ENCODE measurements around the gene PTCHD1. TPM values are rescaled to one million over a fixed set of nuclear protein-coding genes. Genes with fewer than 3 reads are reported as not detected.

PTCHD1 gene
- total RNA-seq, 1 experiment from 2014 or later = not detected

- no peaks in the 10 kb centered on the region for H3K9me2 ChIP-seq (replicated peaks; ENCODE audit: insufficient read depth, low read length)
- no peak overlapping the region for H3K27ac ChIP-seq (ENCODE audit: low read length)
- no peaks in the 10 kb centered on the region for H3K36me3 ChIP-seq (ENCODE audit: insufficient read depth, low read length)
- DNase-seq = no peak
- H3K4me1 ChIP-seq (ENCODE audit: low read length) = no peaks in the 10 kb centered on the region
- no peaks in the 10 kb centered on the region for H3K79me2 ChIP-seq (ENCODE audit: low read length)
- H3K4me2 ChIP-seq (ENCODE audit: low read depth, low read length, poor library complexity, severe bottlenecking) = no peak overlapping the region
- no peak overlapping the region for H2AFZ ChIP-seq (ENCODE audit: low read length)
- no peaks in the 10 kb centered on the region for H3K9me3 ChIP-seq (ENCODE audit: low read length)
- no peaks in the 10 kb centered on the region for H3K27me3 ChIP-seq (ENCODE audit: low read length)
- H4K20me1 ChIP-seq (ENCODE audit: insufficient read depth, low read depth, low read length) = no peaks in the 10 kb centered on the region
- H3K4me3 ChIP-seq (ENCODE audit: low read length) = no peak overlapping the region
- no peak overlapping the region for H3K9ac ChIP-seq (ENCODE audit: low read length)
These were observed 34.4 kb downstream of the PTCHD1 start for GRCh38 chrX:23369027-23369426.

DNA sequence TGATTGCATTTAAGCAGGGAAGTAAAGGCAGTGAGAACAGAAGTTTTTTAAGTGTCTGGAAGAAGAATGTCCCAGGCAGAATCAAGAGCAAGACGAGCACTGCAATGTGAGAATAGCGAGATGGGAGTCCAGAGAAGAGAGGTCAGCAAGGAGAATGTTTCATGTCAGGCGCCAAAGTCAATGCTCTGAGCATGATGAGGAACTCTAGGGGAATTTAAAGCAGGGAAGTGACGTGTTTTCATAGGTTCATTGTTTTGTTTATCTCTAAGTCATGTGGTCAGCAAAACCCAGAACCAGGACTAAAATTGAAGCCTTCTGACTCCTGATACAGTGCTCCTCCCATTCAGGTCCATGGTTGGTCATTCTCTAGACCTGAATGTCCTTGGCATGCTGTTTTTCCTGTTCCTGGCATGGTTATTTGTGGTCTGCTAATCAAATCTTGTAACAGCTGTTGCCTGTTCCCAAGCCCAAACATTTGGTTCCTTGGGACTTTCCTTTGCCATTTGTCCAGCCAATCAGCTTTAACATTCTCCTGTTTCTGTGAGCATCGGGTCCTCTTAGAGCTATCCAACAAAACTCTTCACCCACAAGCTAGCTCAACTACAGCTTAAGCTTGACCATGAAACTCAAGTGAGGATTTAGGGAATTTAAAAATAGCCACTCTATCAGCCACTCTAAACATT lies 37.7 kb downstream of the PTCHD1 start:
- H3K9me3 ChIP-seq (ENCODE audit: low read length) = no peaks in the 10 kb centered on the region
- H3K4me3 ChIP-seq (ENCODE audit: low read length) = no peak overlapping the region
- no peak for DNase-seq
- H2AFZ ChIP-seq (ENCODE audit: low read length) = no peak overlapping the region
- H3K9me2 ChIP-seq (replicated peaks; ENCODE audit: insufficient read depth, low read length) = no peaks in the 10 kb centered on the region
- H3K9ac ChIP-seq (ENCODE audit: low read length) = no peak overlapping the region
- H4K20me1 ChIP-seq (ENCODE audit: insufficient read depth, low read depth, low read length) = no peaks in the 10 kb centered on the region
- no peak overlapping the region for H3K27ac ChIP-seq (ENCODE audit: low read length)
- H3K27me3 ChIP-seq (ENCODE audit: low read length) = no peaks in the 10 kb centered on the region
- no peaks in the 10 kb centered on the region for H3K36me3 ChIP-seq (ENCODE audit: insufficient read depth, low read length)
- no peaks in the 10 kb centered on the region for H3K79me2 ChIP-seq (ENCODE audit: low read length)
- H3K4me1 ChIP-seq (ENCODE audit: low read length) = no peaks in the 10 kb centered on the region
- no peak overlapping the region for H3K4me2 ChIP-seq (ENCODE audit: low read depth, low read length, poor library complexity, severe bottlenecking)

DNA sequence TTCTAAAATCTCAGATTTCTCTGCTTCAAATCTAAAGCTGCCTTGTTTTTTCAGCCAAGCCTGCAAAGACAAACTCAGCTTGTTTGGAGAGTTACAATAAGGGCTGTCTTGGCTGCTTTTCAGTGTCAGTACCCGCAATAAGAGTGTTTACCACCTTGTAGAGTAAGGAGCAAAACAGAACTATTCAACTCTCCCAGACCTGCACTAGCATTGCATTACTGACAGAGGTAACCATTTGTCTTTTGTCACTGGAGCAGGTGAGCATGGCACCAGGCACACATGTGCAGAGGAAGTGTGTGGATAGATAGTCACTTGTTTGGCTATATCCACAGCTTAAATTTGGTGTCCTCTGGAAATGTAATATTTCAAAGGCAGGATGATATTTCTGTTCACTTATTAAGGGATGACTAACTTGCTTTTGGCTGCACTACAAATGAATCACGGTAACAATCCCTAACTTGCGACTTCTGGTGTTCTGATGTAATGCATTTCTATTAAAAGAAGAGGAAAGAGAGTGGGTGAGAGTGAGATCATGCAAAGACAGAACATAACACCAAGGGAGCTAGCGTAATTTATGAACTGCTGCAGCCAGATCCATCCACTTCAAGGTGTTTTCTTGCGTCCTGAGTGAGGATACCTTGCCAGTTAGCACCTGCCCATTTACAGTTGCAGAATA lies 38.6 kb downstream of the PTCHD1 start:
- no peaks in the 10 kb centered on the region for H3K9me2 ChIP-seq (replicated peaks; ENCODE audit: insufficient read depth, low read length)
- H3K36me3 ChIP-seq (ENCODE audit: insufficient read depth, low read length) = no peaks in the 10 kb centered on the region
- no peak overlapping the region for H3K27ac ChIP-seq (ENCODE audit: low read length)
- H3K4me3 ChIP-seq (ENCODE audit: low read length) = no peak overlapping the region
- no peak for DNase-seq
- H3K9me3 ChIP-seq (ENCODE audit: low read length) = no peaks in the 10 kb centered on the region
- no peak overlapping the region for H3K9ac ChIP-seq (ENCODE audit: low read length)
- no peaks in the 10 kb centered on the region for H3K27me3 ChIP-seq (ENCODE audit: low read length)
- no peak overlapping the region for H2AFZ ChIP-seq (ENCODE audit: low read length)
- no peak overlapping the region for H3K4me2 ChIP-seq (ENCODE audit: low read depth, low read length, poor library complexity, severe bottlenecking)
- H3K4me1 ChIP-seq (ENCODE audit: low read length) = no peaks in the 10 kb centered on the region
- no peaks in the 10 kb centered on the region for H4K20me1 ChIP-seq (ENCODE audit: insufficient read depth, low read depth, low read length)
- H3K79me2 ChIP-seq (ENCODE audit: low read length) = no peaks in the 10 kb centered on the region

- H3K9me2 ChIP-seq (replicated peaks; ENCODE audit: insufficient read depth, low read length) = no peaks in the 10 kb centered on the region
- no peaks in the 10 kb centered on the region for H3K27me3 ChIP-seq (ENCODE audit: low read length)
- no peaks in the 10 kb centered on the region for H4K20me1 ChIP-seq (ENCODE audit: insufficient read depth, low read depth, low read length)
- no peak overlapping the region for H2AFZ ChIP-seq (ENCODE audit: low read length)
- H3K9me3 ChIP-seq (ENCODE audit: low read length) = no peaks in the 10 kb centered on the region
- no peak for DNase-seq
- H3K4me2 ChIP-seq (ENCODE audit: low read depth, low read length, poor library complexity, severe bottlenecking) = no peak overlapping the region
- no peaks in the 10 kb centered on the region for H3K79me2 ChIP-seq (ENCODE audit: low read length)
- H3K27ac ChIP-seq (ENCODE audit: low read length) = no peak overlapping the region
- H3K4me3 ChIP-seq (ENCODE audit: low read length) = no peak overlapping the region
- no peaks in the 10 kb centered on the region for H3K4me1 ChIP-seq (ENCODE audit: low read length)
- H3K36me3 ChIP-seq (ENCODE audit: insufficient read depth, low read length) = no peaks in the 10 kb centered on the region
- no peak overlapping the region for H3K9ac ChIP-seq (ENCODE audit: low read length)
These were observed 39.6 kb downstream of the PTCHD1 start for GRCh38 chrX:23374291-23374690.

DNA sequence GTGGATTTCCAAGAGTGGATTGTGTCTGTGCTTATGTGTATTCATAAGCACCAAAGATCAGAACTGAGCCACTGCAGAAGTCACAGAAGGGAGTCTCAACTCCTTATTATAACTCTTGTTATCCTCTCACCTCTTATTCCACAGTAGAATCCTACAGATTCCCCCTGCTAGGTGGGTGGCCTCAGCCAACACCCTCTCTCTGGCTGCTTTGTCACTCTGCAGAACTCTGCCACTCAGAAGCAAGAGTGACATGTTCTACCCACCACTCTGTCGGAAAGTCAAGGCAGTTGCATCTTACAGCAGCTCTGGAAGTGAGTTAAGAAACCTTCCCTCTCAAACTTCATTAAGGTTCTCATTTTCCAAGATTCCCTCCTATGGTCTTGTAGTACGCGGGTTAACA lies 41.9 kb downstream of the PTCHD1 start:
- no peaks in the 10 kb centered on the region for H3K79me2 ChIP-seq (ENCODE audit: low read length)
- no peaks in the 10 kb centered on the region for H3K36me3 ChIP-seq (ENCODE audit: insufficient read depth, low read length)
- H3K4me2 ChIP-seq (ENCODE audit: low read depth, low read length, poor library complexity, severe bottlenecking) = no peak overlapping the region
- no peak overlapping the region for H3K4me3 ChIP-seq (ENCODE audit: low read length)
- H3K27ac ChIP-seq (ENCODE audit: low read length) = no peak overlapping the region
- no peak overlapping the region for H3K9ac ChIP-seq (ENCODE audit: low read length)
- no peak overlapping the region for H2AFZ ChIP-seq (ENCODE audit: low read length)
- H3K27me3 ChIP-seq (ENCODE audit: low read length) = no peaks in the 10 kb centered on the region
- H3K9me3 ChIP-seq (ENCODE audit: low read length) = no peaks in the 10 kb centered on the region
- no peaks in the 10 kb centered on the region for H4K20me1 ChIP-seq (ENCODE audit: insufficient read depth, low read depth, low read length)
- no peaks in the 10 kb centered on the region for H3K4me1 ChIP-seq (ENCODE audit: low read length)
- no peak for DNase-seq
- H3K9me2 ChIP-seq (replicated peaks; ENCODE audit: insufficient read depth, low read length) = no peaks in the 10 kb centered on the region

GRCh38 chrX:23380581-23380980 lies 45.9 kb downstream of the PTCHD1 start:
- Histone ChIP-seq H3K9ac (ENCODE audit: low read length) (no peak overlapping the region), H3K9me3 (ENCODE audit: low read length) (no peaks in the 10 kb centered on the region), H3K4me2 (ENCODE audit: low read depth, low read length, poor library complexity, severe bottlenecking) (no peak overlapping the region), H3K27me3 (ENCODE audit: low read length) (no peaks in the 10 kb centered on the region), H2AFZ (ENCODE audit: low read length) (no peak overlapping the region), H3K36me3 (ENCODE audit: insufficient read depth, low read length) (no peaks in the 10 kb centered on the region), H3K79me2 (ENCODE audit: low read length) (no peaks in the 10 kb centered on the region), H3K4me3 (ENCODE audit: low read length) (no peak overlapping the region), H3K9me2 (replicated peaks; ENCODE audit: insufficient read depth, low read length) (no peaks in the 10 kb centered on the region), H3K4me1 (ENCODE audit: low read length) (no peaks in the 10 kb centered on the region), H3K27ac (ENCODE audit: low read length) (no peak overlapping the region), H4K20me1 (ENCODE audit: insufficient read depth, low read depth, low read length) (no peaks in the 10 kb centered on the region)
- DNase-seq = no peak

DNA sequence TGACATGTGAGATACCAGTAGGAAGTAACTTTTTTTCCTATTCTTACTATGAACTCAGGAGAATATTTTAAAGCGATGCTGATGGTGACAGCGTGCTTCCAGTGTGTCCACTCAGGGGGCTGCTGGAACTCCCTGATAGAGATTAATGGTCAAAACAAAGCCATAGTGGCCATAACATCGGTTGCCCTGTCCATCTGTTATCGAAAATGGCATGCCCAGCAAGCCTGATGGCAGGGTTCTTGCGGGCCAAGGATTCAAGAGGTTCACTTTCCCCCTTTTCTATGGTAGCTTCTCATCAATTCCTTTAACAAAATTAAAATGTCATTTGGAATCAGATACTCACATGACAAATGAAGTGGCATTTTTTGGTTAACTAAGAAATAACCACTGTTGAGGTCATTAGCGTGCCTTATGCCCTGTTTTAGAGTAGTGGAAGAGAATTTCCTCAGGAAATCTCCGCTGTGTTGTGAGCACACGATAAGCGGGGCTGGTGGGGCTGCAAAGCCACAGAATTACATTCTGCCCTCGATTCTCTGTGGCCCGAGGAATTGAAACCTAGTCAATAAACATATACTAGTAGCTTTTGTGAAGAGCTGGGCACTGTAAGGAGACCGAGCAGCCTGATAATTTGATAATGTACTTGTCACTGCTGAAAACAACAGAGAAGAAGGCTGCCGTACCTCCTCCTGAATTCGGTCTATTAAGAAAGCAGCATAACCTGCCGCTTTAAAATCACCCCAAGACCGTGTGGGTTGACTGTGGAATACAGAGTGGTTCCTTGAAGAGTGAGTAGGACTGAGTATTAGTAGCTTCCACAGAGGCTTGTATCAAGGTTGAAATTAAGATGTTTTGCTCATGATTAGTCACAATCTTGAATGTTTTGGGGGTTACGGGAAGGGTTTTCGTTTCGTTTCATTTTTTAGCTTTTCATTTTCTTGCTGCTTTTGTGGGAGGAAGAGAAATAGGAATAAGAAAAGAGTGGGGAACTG lies 46.7 kb downstream of the PTCHD1 start:
- DNase-seq = no peak
- no peaks in the 10 kb centered on the region for H3K9me3 ChIP-seq (ENCODE audit: low read length)
- H2AFZ ChIP-seq (ENCODE audit: low read length) = no peak overlapping the region
- H3K27me3 ChIP-seq (ENCODE audit: low read length) = no peaks in the 10 kb centered on the region
- H3K4me2 ChIP-seq (ENCODE audit: low read depth, low read length, poor library complexity, severe bottlenecking) = no peak overlapping the region
- no peaks in the 10 kb centered on the region for H3K36me3 ChIP-seq (ENCODE audit: insufficient read depth, low read length)
- H3K9me2 ChIP-seq (replicated peaks; ENCODE audit: insufficient read depth, low read length) = no peaks in the 10 kb centered on the region
- no peak overlapping the region for H3K9ac ChIP-seq (ENCODE audit: low read length)
- H3K79me2 ChIP-seq (ENCODE audit: low read length) = no peaks in the 10 kb centered on the region
- H4K20me1 ChIP-seq (ENCODE audit: insufficient read depth, low read depth, low read length) = no peaks in the 10 kb centered on the region
- H3K4me3 ChIP-seq (ENCODE audit: low read length) = no peak overlapping the region
- no peak overlapping the region for H3K27ac ChIP-seq (ENCODE audit: low read length)
- H3K4me1 ChIP-seq (ENCODE audit: low read length) = no peaks in the 10 kb centered on the region

DNA sequence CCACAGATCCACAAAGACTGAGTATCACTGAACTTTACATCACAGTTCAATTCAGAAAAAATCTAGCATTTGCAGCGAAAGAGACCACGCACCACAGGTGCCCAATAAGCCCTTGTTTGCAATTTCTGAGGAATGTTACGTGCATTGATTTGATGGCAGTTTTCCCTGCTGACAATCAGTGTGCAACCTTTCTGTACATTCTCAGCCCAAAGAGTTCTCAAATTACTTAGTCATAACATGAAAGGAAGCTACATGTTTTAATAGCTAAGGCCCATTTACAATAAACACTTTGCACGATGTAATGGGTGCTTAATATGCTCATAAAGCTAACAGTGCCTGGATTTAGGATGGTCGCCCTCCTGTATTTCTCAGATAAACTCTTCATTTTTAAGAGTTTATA lies 47.9 kb downstream of the PTCHD1 start:
- Histone ChIP-seq H3K27ac (ENCODE audit: low read length) (no peak overlapping the region), H3K9ac (ENCODE audit: low read length) (no peak overlapping the region), H3K79me2 (ENCODE audit: low read length) (no peaks in the 10 kb centered on the region), H4K20me1 (ENCODE audit: insufficient read depth, low read depth, low read length) (no peaks in the 10 kb centered on the region), H3K4me3 (ENCODE audit: low read length) (no peak overlapping the region), H3K36me3 (ENCODE audit: insufficient read depth, low read length) (no peaks in the 10 kb centered on the region), H3K4me2 (ENCODE audit: low read depth, low read length, poor library complexity, severe bottlenecking) (no peak overlapping the region), H3K9me2 (replicated peaks; ENCODE audit: insufficient read depth, low read length) (no peaks in the 10 kb centered on the region), H3K27me3 (ENCODE audit: low read length) (no peaks in the 10 kb centered on the region), H3K4me1 (ENCODE audit: low read length) (no peaks in the 10 kb centered on the region), H2AFZ (ENCODE audit: low read length) (no peak overlapping the region), H3K9me3 (ENCODE audit: low read length) (no peaks in the 10 kb centered on the region)
- DNase-seq = no peak
